Measurements from ENCODE around the gene MED13L. TPM values are rescaled to one million over a fixed set of nuclear protein-coding genes. Genes with fewer than 3 reads are reported as not detected.

Gene MED13L
- polyA plus RNA-seq, 1 of the 3 experiments (the other 2 are of a cell fraction), result 17.1 TPM

DNA sequence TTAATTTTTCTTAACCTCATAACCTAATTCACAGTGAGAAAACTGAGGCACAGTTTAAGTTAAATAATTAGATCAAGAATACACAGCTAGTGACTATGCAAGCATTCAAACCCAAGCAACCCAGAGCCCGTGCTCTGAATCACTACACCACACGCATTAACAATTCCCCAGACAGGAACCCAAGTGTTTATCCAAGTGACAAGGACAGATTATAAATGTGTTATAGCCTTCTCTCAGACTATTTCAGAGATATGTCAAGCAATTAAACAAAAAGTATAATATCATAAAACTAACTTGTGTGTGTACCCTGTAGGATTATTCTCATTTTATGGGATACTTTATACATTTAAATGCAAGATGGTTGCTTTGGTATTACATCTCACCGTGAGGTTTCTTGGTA is 43.8 kb downstream of the MED13L start:
- POLR2A ChIA-PET, result interaction anchor here (0.6 kb wide), 1 partner anchor 63 kb away, joined by 3 read pairs; no protein-coding TSS in a partner anchor
- H4K20me1 ChIP-seq (ENCODE audit: insufficient read depth), result peaks cover 95% of the 10 kb centered on the region
- H3K9ac ChIP-seq, result no peak overlapping the region
- CTCF ChIA-PET, result no interaction called here
- H3F3A ChIP-seq (replicated peaks; ENCODE audit: insufficient read depth), result peaks cover 34% of the 10 kb centered on the region
- H3K9me2 ChIP-seq, result no peaks in the 10 kb centered on the region
- WGBS (ENCODE audit: low lambda C conversion rate), result 94% methylated on average over 3 of the region's 3 CpGs
- no peak overlapping the region for H3K4me3 ChIP-seq (ENCODE audit: low read depth in 2 of 2, low read length in 1 of 2)
- no peaks in the 10 kb centered on the region for H3K9me3 ChIP-seq
- no peak overlapping the region for H3K27ac ChIP-seq (ENCODE audit: low read depth in 2 of 2, low read length in 1 of 2)
- peaks cover 0 to 33% of the 10 kb centered on the region in 2 experiments for H3K36me3 ChIP-seq (replicated peaks in 1 of 2; ENCODE audit: control insufficient read depth in 1 of 2, insufficient read depth in 2 of 2, low read length in 1 of 2)
- peaks cover 6 to 22% of the 10 kb centered on the region in 2 experiments; a peak in 3 of 4 replicates for H3K4me1 ChIP-seq (ENCODE audit: control insufficient read depth in 1 of 2, insufficient read depth in 2 of 2, low read depth in 1 of 2, low read length in 1 of 2)
- H3K4me2 ChIP-seq, result no peak overlapping the region
- H2AFZ ChIP-seq (ENCODE audit: low read depth), result no peak overlapping the region
- no peak for DNase-seq
- peaks cover 100% of the 10 kb centered on the region for H3K79me2 ChIP-seq (ENCODE audit: insufficient read depth)
- TF ChIP-seq, protein P1, sequence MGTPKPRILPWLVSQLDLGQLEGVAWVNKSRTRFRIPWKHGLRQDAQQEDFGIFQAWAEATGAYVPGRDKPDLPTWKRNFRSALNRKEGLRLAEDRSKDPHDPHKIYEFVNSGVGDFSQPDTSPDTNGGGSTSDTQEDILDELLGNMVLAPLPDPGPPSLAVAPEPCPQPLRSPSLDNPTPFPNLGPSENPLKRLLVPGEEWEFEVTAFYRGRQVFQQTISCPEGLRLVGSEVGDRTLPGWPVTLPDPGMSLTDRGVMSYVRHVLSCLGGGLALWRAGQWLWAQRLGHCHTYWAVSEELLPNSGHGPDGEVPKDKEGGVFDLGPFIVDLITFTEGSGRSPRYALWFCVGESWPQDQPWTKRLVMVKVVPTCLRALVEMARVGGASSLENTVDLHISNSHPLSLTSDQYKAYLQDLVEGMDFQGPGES (IDR thresholded peaks at IDR 0.05; ENCODE audit: low read depth, low read length), result no peak
- TF ChIP-seq CTCF (IDR thresholded peaks at IDR 0.05) (no peak), EP300 (IDR thresholded peaks at IDR 0.05; ENCODE audit: borderline replicate concordance in 1 of 2, low read depth in 1 of 2, low read length in 1 of 2) (no peak), FOXM1 (IDR thresholded peaks at IDR 0.05; ENCODE audit: low read depth) (no peak)
- TF ChIP-seq, protein P2, sequence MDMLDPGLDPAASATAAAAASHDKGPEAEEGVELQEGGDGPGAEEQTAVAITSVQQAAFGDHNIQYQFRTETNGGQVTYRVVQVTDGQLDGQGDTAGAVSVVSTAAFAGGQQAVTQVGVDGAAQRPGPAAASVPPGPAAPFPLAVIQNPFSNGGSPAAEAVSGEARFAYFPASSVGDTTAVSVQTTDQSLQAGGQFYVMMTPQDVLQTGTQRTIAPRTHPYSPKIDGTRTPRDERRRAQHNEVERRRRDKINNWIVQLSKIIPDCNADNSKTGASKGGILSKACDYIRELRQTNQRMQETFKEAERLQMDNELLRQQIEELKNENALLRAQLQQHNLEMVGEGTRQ (IDR thresholded peaks at IDR 0.05; ENCODE audit: borderline replicate concordance, low read depth, low read length), result no peak
- H3K27me3 ChIP-seq (ENCODE audit: insufficient read depth), result no peaks in the 10 kb centered on the region

GRCh38 chr12:116227811-116228210 is 49.7 kb downstream of the MED13L start:
- Histone ChIP-seq H4K20me1 (ENCODE audit: insufficient read depth) (peaks cover 94% of the 10 kb centered on the region), H3K79me2 (ENCODE audit: insufficient read depth) (peaks cover 100% of the 10 kb centered on the region), H3F3A (replicated peaks; ENCODE audit: insufficient read depth) (peaks cover 33% of the 10 kb centered on the region), H3K4me2 (no peak overlapping the region), H2AFZ (ENCODE audit: low read depth) (no peak overlapping the region), H3K27me3 (ENCODE audit: insufficient read depth) (no peaks in the 10 kb centered on the region), H3K9ac (no peak overlapping the region), H3K4me3 (ENCODE audit: low read depth in 2 of 2, low read length in 1 of 2) (no peak overlapping the region), H3K4me1 (ENCODE audit: control insufficient read depth in 1 of 2, insufficient read depth in 2 of 2, low read depth in 1 of 2, low read length in 1 of 2) (peaks cover 0 to 3% of the 10 kb centered on the region in 2 experiments; a peak in 1 of 4 replicates), H3K36me3 (replicated peaks in 1 of 2; ENCODE audit: control insufficient read depth in 1 of 2, insufficient read depth in 2 of 2, low read length in 1 of 2) (peaks cover 0 to 45% of the 10 kb centered on the region in 2 experiments), H3K27ac (ENCODE audit: low read depth in 2 of 2, low read length in 1 of 2) (no peak overlapping the region), H3K9me3 (no peaks in the 10 kb centered on the region), H3K9me2 (no peaks in the 10 kb centered on the region)
- CTCF ChIA-PET, result interaction anchor here (0.7 to 1.0 kb wide), 2 partner anchors 8 to 50 kb away, joined by 3 read pairs; no protein-coding TSS in a partner anchor
- DNase-seq, result no peak
- POLR2A ChIA-PET, result no interaction called here
- 97% methylated on average over 3 of the region's 3 CpGs for WGBS (ENCODE audit: low lambda C conversion rate)
- no peak for TF ChIP-seq GATA2 (CRISPR knock-in tag; IDR thresholded peaks at IDR 0.05)
- no peak for TF ChIP-seq TEAD4 (IDR thresholded peaks at IDR 0.05; ENCODE audit: borderline replicate concordance, insufficient read depth)
- TF ChIP-seq SMC3 (IDR thresholded peaks at IDR 0.05; ENCODE audit: low read depth, low read length), result no peak
- no peak for TF ChIP-seq YY1 (IDR thresholded peaks at IDR 0.05; ENCODE audit: low read depth)
- TF ChIP-seq, protein P3, sequence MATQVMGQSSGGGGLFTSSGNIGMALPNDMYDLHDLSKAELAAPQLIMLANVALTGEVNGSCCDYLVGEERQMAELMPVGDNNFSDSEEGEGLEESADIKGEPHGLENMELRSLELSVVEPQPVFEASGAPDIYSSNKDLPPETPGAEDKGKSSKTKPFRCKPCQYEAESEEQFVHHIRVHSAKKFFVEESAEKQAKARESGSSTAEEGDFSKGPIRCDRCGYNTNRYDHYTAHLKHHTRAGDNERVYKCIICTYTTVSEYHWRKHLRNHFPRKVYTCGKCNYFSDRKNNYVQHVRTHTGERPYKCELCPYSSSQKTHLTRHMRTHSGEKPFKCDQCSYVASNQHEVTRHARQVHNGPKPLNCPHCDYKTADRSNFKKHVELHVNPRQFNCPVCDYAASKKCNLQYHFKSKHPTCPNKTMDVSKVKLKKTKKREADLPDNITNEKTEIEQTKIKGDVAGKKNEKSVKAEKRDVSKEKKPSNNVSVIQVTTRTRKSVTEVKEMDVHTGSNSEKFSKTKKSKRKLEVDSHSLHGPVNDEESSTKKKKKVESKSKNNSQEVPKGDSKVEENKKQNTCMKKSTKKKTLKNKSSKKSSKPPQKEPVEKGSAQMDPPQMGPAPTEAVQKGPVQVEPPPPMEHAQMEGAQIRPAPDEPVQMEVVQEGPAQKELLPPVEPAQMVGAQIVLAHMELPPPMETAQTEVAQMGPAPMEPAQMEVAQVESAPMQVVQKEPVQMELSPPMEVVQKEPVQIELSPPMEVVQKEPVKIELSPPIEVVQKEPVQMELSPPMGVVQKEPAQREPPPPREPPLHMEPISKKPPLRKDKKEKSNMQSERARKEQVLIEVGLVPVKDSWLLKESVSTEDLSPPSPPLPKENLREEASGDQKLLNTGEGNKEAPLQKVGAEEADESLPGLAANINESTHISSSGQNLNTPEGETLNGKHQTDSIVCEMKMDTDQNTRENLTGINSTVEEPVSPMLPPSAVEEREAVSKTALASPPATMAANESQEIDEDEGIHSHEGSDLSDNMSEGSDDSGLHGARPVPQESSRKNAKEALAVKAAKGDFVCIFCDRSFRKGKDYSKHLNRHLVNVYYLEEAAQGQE (IDR thresholded peaks at IDR 0.05; ENCODE audit: low read depth, low read length), result no peak
- TF ChIP-seq RCOR1 (IDR thresholded peaks at IDR 0.05; ENCODE audit: low read length), result no peak
- no peak for TF ChIP-seq RAD21 (IDR thresholded peaks at IDR 0.05; ENCODE audit: low read length)
- no peak for TF ChIP-seq TAF1 (IDR thresholded peaks at IDR 0.05; ENCODE audit: borderline replicate concordance, low read depth, low read length)
- no peak for TF ChIP-seq FOXJ3 (CRISPR knock-in tag; IDR thresholded peaks at IDR 0.05)
- TF ChIP-seq, protein P4, sequence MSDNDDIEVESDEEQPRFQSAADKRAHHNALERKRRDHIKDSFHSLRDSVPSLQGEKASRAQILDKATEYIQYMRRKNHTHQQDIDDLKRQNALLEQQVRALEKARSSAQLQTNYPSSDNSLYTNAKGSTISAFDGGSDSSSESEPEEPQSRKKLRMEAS (IDR thresholded peaks at IDR 0.05; ENCODE audit: low read depth), result no peak
- no peak for TF ChIP-seq FOSL2 (IDR thresholded peaks at IDR 0.05; ENCODE audit: borderline replicate concordance, low read depth)
- TF ChIP-seq EZH2phosphoT487 (IDR thresholded peaks at IDR 0.05; ENCODE audit: borderline replicate concordance, low read depth), result no peak
- no peak for TF ChIP-seq NFIC (IDR thresholded peaks at IDR 0.05; ENCODE audit: borderline replicate concordance)
- no peak for TF ChIP-seq RFX5 (IDR thresholded peaks at IDR 0.05; ENCODE audit: low read length)
- TF ChIP-seq JUND (IDR thresholded peaks at IDR 0.05), result no peak
- TF ChIP-seq EP300 (IDR thresholded peaks at IDR 0.05; ENCODE audit: borderline replicate concordance in 1 of 2, low read depth in 1 of 2, low read length in 1 of 2), result no peak
- TF ChIP-seq POLR2AphosphoS5 (IDR thresholded peaks at IDR 0.05; ENCODE audit: low read depth, low read length), result no peak

Data from SK-N-SH (cell line).